NK-92 treated with Interleukin-12 subunit alpha and Interleukin-12 subunit beta, amount 100 ng/mL, for 24 hours (cell line): ENCODE data around the gene MROH7.

ENCODE experiments used
- DNase-seq: peaks from one replicate; lab custom pipeline; 2025; lab: John Stamatoyannopoulos, UW

MROH7 gene

GRCh38 chr1:54742282-54742681 lies 100.7 kb downstream of the MROH7 start:
- DNase-seq, result no peak

GRCh38 chr1:54743416-54744226 lies 102.0 kb downstream of the MROH7 start:
- DNase-seq, result no peak

GRCh38 chr1:54744696-54745095 lies 103.1 kb downstream of the MROH7 start:
- no peak for DNase-seq

GRCh38 chr1:54745274-54745673 lies 103.7 kb downstream of the MROH7 start:
- DNase-seq, result no peak

- no peak for DNase-seq
These were observed 104.3 kb downstream of the MROH7 start for GRCh38 chr1:54745864-54746263.

GRCh38 chr1:54748094-54748835 lies 106.7 kb downstream of the MROH7 start:
- DNase-seq, result no peak

- no peak for DNase-seq
These were observed 109.0 kb downstream of the MROH7 start for GRCh38 chr1:54750596-54750995.

GRCh38 chr1:54751426-54751825 lies 109.8 kb downstream of the MROH7 start:
- no peak for DNase-seq

- no peak for DNase-seq
These were observed 112.5 kb downstream of the MROH7 start for GRCh38 chr1:54754045-54754444.

GRCh38 chr1:54754486-54755285 lies 113.1 kb downstream of the MROH7 start:
- no peak for DNase-seq

- DNase-seq, result no peak
These were observed 116.2 kb downstream of the MROH7 start for GRCh38 chr1:54757833-54758232.

GRCh38 chr1:54758678-54759348 lies 117.2 kb downstream of the MROH7 start:
- DNase-seq, result no peak
